ENCODE measurements around the gene TMEM213. TPM values are rescaled to one million over a fixed set of nuclear protein-coding genes. Genes with fewer than 3 reads are reported as not detected.

TMEM213 gene
- total RNA-seq, 1 experiment from 2014 or later = not detected

- Histone ChIP-seq H3K4me2 (ENCODE audit: low read length) (no peak overlapping the region), H3K4me3 (replicated peaks in 1 of 2; ENCODE audit: low read depth in 1 of 2, low read length in 2 of 2) (no peak overlapping the region), H3K27me3 (ENCODE audit: insufficient read depth, low read length) (no peaks in the 10 kb centered on the region; the same call in 1 of the 2 replicates), H3K27ac (ENCODE audit: low read depth, low read length) (no peak overlapping the region), H3K9ac (ENCODE audit: low read length) (no peak overlapping the region), H3K9me3 (ENCODE audit: control insufficient read depth in 1 of 2, insufficient read depth in 1 of 2, low read depth in 1 of 2, low read length in 2 of 2) (no peaks in the 10 kb centered on the region), H3K9me2 (ENCODE audit: insufficient read depth) (no peaks in the 10 kb centered on the region), H3K79me2 (ENCODE audit: insufficient read depth, low read length) (no peaks in the 10 kb centered on the region), H2AFZ (ENCODE audit: low read depth, low read length, poor library complexity, severe bottlenecking) (no peak overlapping the region), H3K36me3 (ENCODE audit: control insufficient read depth in 1 of 2, insufficient read depth in 2 of 2, low read length in 2 of 2) (no peaks in the 10 kb centered on the region), H3K4me1 (ENCODE audit: control insufficient read depth in 1 of 2, insufficient read depth in 2 of 2, low read length in 2 of 2) (no peaks in the 10 kb centered on the region), H4K20me1 (ENCODE audit: insufficient read depth) (no peaks in the 10 kb centered on the region)
- RAD21 ChIA-PET (ENCODE audit: low non-redundant PET in 1 of 2, low total read pairs in 2 of 2, uncharacterized antibody in 2 of 2, unreplicated experiment in 2 of 2) = no interaction called here
- no peak for DNase-seq (ENCODE audit: low read depth, low spot score)
- no peak for ATAC-seq
- POLR2A ChIA-PET = no interaction called here
- BruUV-seq (replicated peaks) = no TSS peak
- TF ChIP-seq SP1 (IDR thresholded peaks at IDR 0.05; ENCODE audit: low read depth) = no peak
- TF ChIP-seq ATF3 (IDR thresholded peaks at IDR 0.05) = no peak
- TF ChIP-seq ZFX (IDR thresholded peaks at IDR 0.05) = no peak
- no peak for TF ChIP-seq EZH2phosphoT487 (IDR thresholded peaks at IDR 0.05; ENCODE audit: borderline replicate concordance)
- no peak for TF ChIP-seq EZH2 (IDR thresholded peaks at IDR 0.05)
- no peak for TF ChIP-seq POLR2A (IDR thresholded peaks at IDR 0.05; ENCODE audit: borderline replicate concordance, extremely low read depth, insufficient read depth, insufficient read length)
- no peak for TF ChIP-seq TCF7L2 (IDR thresholded peaks at IDR 0.05; ENCODE audit: borderline replicate concordance, extremely low read depth, insufficient read depth, insufficient read length)
- TF ChIP-seq ZBTB33 (IDR thresholded peaks at IDR 0.05; ENCODE audit: extremely low read depth, insufficient replicate concordance, low read length) = no peak
- TF ChIP-seq ELF1 (IDR thresholded peaks at IDR 0.05; ENCODE audit: borderline replicate concordance, low read depth) = no peak
- no peak for TF ChIP-seq CBX3 (IDR thresholded peaks at IDR 0.05; ENCODE audit: low read depth)
- TF ChIP-seq ZNF274 (IDR thresholded peaks at IDR 0.05; ENCODE audit: low read depth, low read length) = no peak
- no peak for TF ChIP-seq CTCF (IDR thresholded peaks at IDR 0.05 in 2 of 3, conservative IDR thresholded peaks at IDR 0.05 in 1 of 3; ENCODE audit: borderline replicate concordance in 1 of 3, insufficient read depth in 1 of 3, low read depth in 2 of 3, low read length in 2 of 3)
- TF ChIP-seq MAX (IDR thresholded peaks at IDR 0.05) = no peak
- TF ChIP-seq CEBPB (IDR thresholded peaks at IDR 0.05; ENCODE audit: low read depth) = no peak
- CTCF ChIA-PET = no interaction called here
- intact Hi-C loops (cut with micrococcal nuclease) = no loop called here
Observed at GRCh38 chr7:138833596-138833995, 35.8 kb downstream of the TMEM213 start.
